NT2/D1 (cell line): ENCODE measurements around the gene GATB.

Experiments
- SUZ12 ChIP-seq: IDR thresholded peaks from 2 replicates; pipeline ENCODE4 v1.6.1; 2011; ENCODE audit not compliant: insufficient read length, insufficient read depth; ENCODE audit errors: extremely low read depth
- YY1 ChIP-seq: IDR thresholded peaks from 2 replicates; pipeline ENCODE4 v1.6.1; 2011; ENCODE audit not compliant: insufficient read length, insufficient read depth
- ZNF274 ChIP-seq: IDR thresholded peaks from 2 replicates; pipeline ENCODE4 v1.6.1; 2011; ENCODE audit warnings: mild to moderate bottlenecking, low read depth, low read length

DNA sequence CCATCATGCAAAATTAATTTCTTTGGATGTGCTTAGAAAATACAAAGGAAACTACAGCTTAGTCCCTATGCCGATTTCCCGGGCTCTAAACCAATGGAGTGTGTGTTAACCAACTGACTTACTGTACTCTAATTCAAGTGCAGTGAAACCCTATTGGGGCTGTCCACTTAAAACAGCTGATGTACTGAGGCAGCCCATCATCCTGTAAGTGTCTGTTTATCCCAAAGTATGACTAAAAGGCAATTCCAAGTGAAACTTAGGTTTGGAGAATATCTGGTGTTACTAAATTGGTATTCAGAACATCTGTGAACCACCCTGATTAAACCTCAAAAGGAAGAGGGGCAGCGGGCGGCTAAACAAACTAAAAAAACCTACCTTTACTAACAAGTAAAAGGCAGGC lies 79.7 kb downstream of the GATB start:
- TF ChIP-seq YY1 (no peak), ZNF274 (no peak), SUZ12 (no peak)
